ENCODE data around the gene PRKN.

- no peak for TF ChIP-seq POLR2A (IDR thresholded peaks at IDR 0.05)
- no peak for TF ChIP-seq CTCF (IDR thresholded peaks at IDR 0.05)
These were observed 1316.2 kb downstream of the PRKN start for GRCh38 chr6:161411265-161411944.

Data from thyroid gland (tissue), 4 donors.